SK-N-SH (cell line): ENCODE results near the gene CCDC17. TPM values are rescaled to one million over a fixed set of nuclear protein-coding genes. Genes with fewer than 3 reads are reported as not detected.
A peak's percentile ranks its signal among the peaks of the same experiment; 100 is the strongest.

Experiments
- CTCF ChIA-PET: fragments of 300-600, 350-600 bp; formaldehyde crosslinking; extraction: SDS; loops from one replicate; lab custom pipeline; 2021; lab: Yijun Ruan, JAX
- POLR2A ChIA-PET: fragments of 350-600 bp; sonication (Branson Sonifier 250); formaldehyde crosslinking; extraction: SDS; loops from one replicate; lab custom pipeline; 2020; ENCODE audit warnings: antibody characterized with exemption, inconsistent platforms; lab: Yijun Ruan, JAX
- DNase-seq: peaks from one replicate; pipeline ENCODE4 v3.0.0; 2012
- H2AFZ ChIP-seq: fragments of 200-600 bp; sonication (generic); 2 replicates; pipeline ENCODE4 v1.8.1; 2016; ENCODE audit warnings: antibody characterized with exemption, mild to moderate bottlenecking, low read depth
- H3F3A ChIP-seq: fragments of 200-600 bp; sonication (generic); replicated peaks from 2 replicates; pipeline ENCODE3; 2016; ENCODE audit warnings: antibody characterized with exemption, mild to moderate bottlenecking; ENCODE audit not compliant: insufficient read depth
- H3K27ac ChIP-seq, 2 experiments: fragments of 200-500 bp in 1 of 2; fragments of 200-600 bp in 1 of 2; sonication (Bioruptor generic) in 1 of 2; sonication (generic), shearing (Covaris generic) in 1 of 2; 2 replicates each; pipeline versions ENCODE4 v1.5.1 to v1.6.1; 2014 to 2016; ENCODE audit warnings: low read depth in 2 of 2, inconsistent platforms in 1 of 2, low read length in 1 of 2, mild to moderate bottlenecking in 1 of 2, mixed read lengths in 1 of 2
- H3K27me3 ChIP-seq: fragments of 200-600 bp; sonication (generic), shearing (Covaris generic); 2 replicates; pipeline ENCODE4 v1.6.1; 2016; ENCODE audit warnings: mixed run types; ENCODE audit not compliant: insufficient read depth
- H3K36me3 ChIP-seq, 2 experiments: fragments of 200-500 bp in 1 of 2; fragments of 200-600 bp in 1 of 2; sonication (Bioruptor generic) in 1 of 2; sonication (generic) in 1 of 2; replicated peaks in 1 of 2; 2 replicates each; pipeline versions ENCODE3 to v1.5.1; 2014 to 2016; ENCODE audit warnings: low read length in 1 of 2, mild to moderate bottlenecking in 1 of 2; ENCODE audit not compliant: insufficient read depth in 2 of 2, control insufficient read depth in 1 of 2
- H3K4me1 ChIP-seq, 2 experiments: fragments of 200-500 bp in 1 of 2; fragments of 200-600 bp in 1 of 2; sonication (Bioruptor generic) in 1 of 2; sonication (generic), shearing (Covaris generic) in 1 of 2; 2 replicates each; pipeline versions ENCODE4 v1.5.1 to v1.6.1; 2014 to 2016; ENCODE audit warnings: low read depth in 1 of 2, low read length in 1 of 2, mixed run types in 1 of 2; ENCODE audit not compliant: insufficient read depth in 2 of 2, control insufficient read depth in 1 of 2
- H3K4me2 ChIP-seq: fragments of 200-600 bp; sonication (generic), shearing (Covaris generic); 2 replicates; pipeline ENCODE4 v1.6.1; 2017; ENCODE audit warnings: mixed run types
- H3K4me3 ChIP-seq, 2 experiments: fragments of 200-500 bp in 1 of 2; fragments of 200-600 bp in 1 of 2; sonication (Bioruptor generic) in 1 of 2; sonication (generic), shearing (Covaris generic) in 1 of 2; 2 replicates each; pipeline versions ENCODE4 v1.5.1 to v1.8.1; 2014 to 2016; ENCODE audit warnings: low read depth in 2 of 2, inconsistent platforms in 1 of 2, low read length in 1 of 2, mild to moderate bottlenecking in 1 of 2, mixed read lengths in 1 of 2, moderate library complexity in 1 of 2
- H3K79me2 ChIP-seq: fragments of 200-600 bp; sonication (generic); 2 replicates; pipeline ENCODE4 v1.8.1; 2017; ENCODE audit warnings: mild to moderate bottlenecking; ENCODE audit not compliant: insufficient read depth
- H3K9ac ChIP-seq: fragments of 200-600 bp; sonication (generic); 2 replicates; pipeline ENCODE4 v1.6.1; 2017; ENCODE audit warnings: mixed run types
- H3K9me2 ChIP-seq: fragments of 200-600 bp; sonication (generic); 2 replicates; pipeline ENCODE4 v1.6.1; 2017; ENCODE audit warnings: mixed run types
- H3K9me3 ChIP-seq: fragments of 200-600 bp; sonication (generic); 2 replicates; pipeline ENCODE4 v1.6.1; 2017; ENCODE audit warnings: mixed run types, mild to moderate bottlenecking, moderate library complexity
- H4K20me1 ChIP-seq: fragments of 200-600 bp; sonication (generic); 2 replicates; pipeline ENCODE4 v1.6.1; 2017; ENCODE audit warnings: mild to moderate bottlenecking, mixed run types; ENCODE audit not compliant: insufficient read depth
- ELF1 ChIP-seq: IDR thresholded peaks from 2 replicates; pipeline ENCODE4 v1.4.0; 2012
- FOSL2 ChIP-seq: IDR thresholded peaks from 2 replicates; pipeline ENCODE4 v1.4.0; 2012; ENCODE audit warnings: low read depth, mild to moderate bottlenecking, moderate library complexity, borderline replicate concordance
- FOXM1 ChIP-seq: IDR thresholded peaks from 2 replicates; pipeline ENCODE4 v1.4.0; 2012; ENCODE audit warnings: low read depth, mild to moderate bottlenecking
- IRF3 ChIP-seq: fragments of 150-350 bp; IDR thresholded peaks from 2 replicates; pipeline ENCODE4 v1.6.1; 2016; ENCODE audit warnings: mild to moderate bottlenecking, low read depth, low read length
- MEF2A ChIP-seq: IDR thresholded peaks from 2 replicates; pipeline ENCODE4 v1.4.0; 2012; ENCODE audit warnings: low read depth, borderline replicate concordance
- MXI1 ChIP-seq: IDR thresholded peaks from 2 replicates; pipeline ENCODE4 v1.6.1; 2012; ENCODE audit warnings: mild to moderate bottlenecking, low read depth, low read length, improper control_type of control experiment
- NRF1 ChIP-seq: IDR thresholded peaks from 2 replicates; pipeline ENCODE4 v1.6.1; 2012; ENCODE audit warnings: low read depth, mild to moderate bottlenecking, low read length
- POLR2AphosphoS5 ChIP-seq: IDR thresholded peaks from 2 replicates; pipeline ENCODE4 v1.6.1; 2012; ENCODE audit warnings: low read depth, low read length
- RAD21 ChIP-seq: IDR thresholded peaks from 2 replicates; pipeline ENCODE4 v1.6.1; 2012; ENCODE audit warnings: mild to moderate bottlenecking, low read length
- TAF1 ChIP-seq: IDR thresholded peaks from 2 replicates; pipeline ENCODE4 v1.6.1; 2012; ENCODE audit warnings: low read depth, mild to moderate bottlenecking, low read length, moderate library complexity, borderline replicate concordance
- WGBS: methylation state at CpG from one replicate; pipeline ENCODE4 v1.1.6; 2017; ENCODE audit warnings: low lambda C conversion rate; 5-methylcytosine and 5-hydroxymethylcytosine counted together
- polyA plus RNA-seq, 3 experiments: library from polyadenylated mRNA; depleted of rRNA; stranded (reverse); fragments of >200 nt; gene quantifications; 2 replicates each; pipeline ENCODE4 v1.2.3, GENCODE V29; 2012

CCDC17 gene
- polyA plus RNA-seq, 1 of the 3 experiments (the other 2 are of a cell fraction), result 0.41 TPM

- Histone ChIP-seq H3K4me2 (peak overlapping the region; percentile 96), H3K9me3 (no peaks in the 10 kb centered on the region), H3K9ac (peak overlapping the region; percentile 45; the same call in 1 of the 2 replicates), H3K79me2 (peaks cover 76% of the 10 kb centered on the region), H2AFZ (no peak overlapping the region; the same call in 1 of the 2 replicates), H3K4me3 (peak overlapping the region in 1 of 2 experiments; percentile 97; a peak in 2 of 4 replicates), H3K27ac (peak overlapping the region in 1 of 2 experiments; percentile 36; a peak in 1 of 4 replicates), H3K9me2 (no peaks in the 10 kb centered on the region), H4K20me1 (peaks cover 58% of the 10 kb centered on the region), H3K4me1 (peaks cover 5 to 9% of the 10 kb centered on the region in 2 experiments; a peak in 3 of 4 replicates), H3F3A (peaks cover 11% of the 10 kb centered on the region), H3K36me3 (no peaks in the 10 kb centered on the region), H3K27me3 (no peaks in the 10 kb centered on the region)
- TF ChIP-seq TAF1, result no peak
- TF ChIP-seq POLR2AphosphoS5, result no peak
- no peak for TF ChIP-seq IRF3
- TF ChIP-seq MXI1, result no peak
- TF ChIP-seq NRF1, result no peak
- TF ChIP-seq ELF1, result no peak
- no peak for TF ChIP-seq FOSL2
- no peak for TF ChIP-seq FOXM1
- TF ChIP-seq RAD21, result no peak
- TF ChIP-seq MEF2A, result no peak
- POLR2A ChIA-PET, result no interaction called here
- WGBS, result 75% methylated on average over 4 of the region's 4 CpGs
- no peak for DNase-seq
- CTCF ChIA-PET, result interaction anchor here (0.7 to 0.8 kb wide), 2 partner anchors 17 to 74 kb away, joined by 3 read pairs; no protein-coding TSS in a partner anchor
Observed at GRCh38 chr1:45586769-45587168, 37.1 kb downstream of the CCDC17 start.

- no peaks in the 10 kb centered on the region for H3K9me2 ChIP-seq
- no peak overlapping the region for H2AFZ ChIP-seq
- CTCF ChIA-PET, result interaction anchor here (0.8 kb wide), 1 partner anchor 15 kb away, joined by 3 read pairs; no protein-coding TSS in a partner anchor
- peak overlapping the region; percentile 66 to 90 for H3K27ac ChIP-seq
- H3K79me2 ChIP-seq, result peaks cover 64% of the 10 kb centered on the region
- 26% methylated on average over 7 of the region's 7 CpGs for whole genome bisulfite sequencing
- H4K20me1 ChIP-seq, result peaks cover 55% of the 10 kb centered on the region
- DNase-seq, result no peak
- H3K9me3 ChIP-seq, result no peaks in the 10 kb centered on the region
- peaks cover 5 to 9% of the 10 kb centered on the region in 2 experiments; a peak in 3 of 4 replicates for H3K4me1 ChIP-seq
- H3K36me3 ChIP-seq, result no peaks in the 10 kb centered on the region
- H3F3A ChIP-seq, result peaks cover 10% of the 10 kb centered on the region
- peak overlapping the region; percentile 76 to 97 for H3K4me3 ChIP-seq
- TF ChIP-seq FOSL2, result no peak
- no peak for TF ChIP-seq IRF3
- TF ChIP-seq, all 33 proteins: peak for 0
- peak overlapping the region; percentile 96 for H3K4me2 ChIP-seq
- POLR2A ChIA-PET, result interaction anchor here (0.6 to 4.7 kb wide), 3 partner anchors 64 to 260 kb away, joined by 3 to 32 read pairs (median 20); partner anchors contain the start of genes GPBP1L1 and PRDX1
- peak overlapping the region; percentile 96 for H3K9ac ChIP-seq
- H3K27me3 ChIP-seq, result no peaks in the 10 kb centered on the region
Observed at GRCh38 chr1:45585496-45586075, 38.3 kb downstream of the CCDC17 start.
